Body of pancreas (tissue), 4 donors: Measurements from ENCODE around the gene TUT1.

Experiments used
- CTCF ChIP-seq, 7 experiments: fragments of 450-650 bp in 4 of 7; fragments of 200-600 bp in 3 of 7; sonication (generic) in 3 of 7; IDR thresholded peaks; one replicate each; pipeline ENCODE4 v1.5.1; 2016 to 2019; ENCODE audit warnings: antibody characterized with exemption in 7 of 7
- POLR2A ChIP-seq, 3 donors: fragments of 450-650 bp; IDR thresholded peaks; one replicate each; pipeline ENCODE4 v1.6.1; 2016; ENCODE audit warnings: antibody characterized with exemption in 3 of 3, mild to moderate bottlenecking in 2 of 3

DNA sequence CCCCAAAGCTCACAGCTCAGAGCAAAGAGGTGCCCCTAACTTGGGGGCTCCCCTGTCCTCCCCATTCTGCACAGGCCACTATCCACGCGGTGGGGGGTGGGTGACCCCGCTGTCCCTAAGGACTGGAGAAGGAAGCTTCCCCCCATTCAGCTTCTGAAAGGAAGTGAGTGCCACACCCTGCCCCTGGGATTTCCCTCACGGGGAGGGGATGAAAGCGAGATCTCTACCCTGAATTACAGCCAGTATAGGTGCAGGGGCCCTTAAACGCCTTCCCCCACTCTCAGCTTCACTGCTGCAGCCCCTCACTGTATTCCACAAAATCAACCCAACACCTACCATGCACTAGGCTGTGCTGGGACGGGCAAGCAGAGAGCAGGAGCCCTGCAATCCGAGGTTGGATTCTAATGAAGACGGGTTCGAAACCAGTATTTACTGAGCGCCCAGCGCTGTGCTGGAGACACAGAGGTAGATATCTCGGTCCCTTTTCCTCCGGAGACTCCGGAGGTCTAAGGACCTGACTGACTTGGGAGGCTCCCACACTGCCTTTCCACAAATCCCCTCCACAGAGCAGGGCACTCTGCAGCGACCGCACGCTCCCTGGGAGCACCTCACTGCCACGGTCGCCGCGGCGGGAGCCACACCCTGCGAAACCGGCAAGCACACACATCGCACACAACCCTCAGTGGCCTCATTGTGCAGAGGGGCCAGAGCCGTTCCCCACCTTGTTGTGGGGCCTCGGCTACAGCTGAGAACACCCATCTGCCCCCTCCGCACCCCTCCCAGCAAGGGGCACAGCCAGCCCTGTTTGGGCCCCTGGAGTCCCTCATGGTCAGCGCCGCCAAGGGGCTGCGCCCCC lies 46.5 kb downstream of the TUT1 start:
- TF ChIP-seq CTCF (IDR thresholded peaks at IDR 0.05) (no peak), POLR2A (IDR thresholded peaks at IDR 0.05) (no peak)
